ENCODE measurements around the gene MAML2.
A peak's percentile ranks its signal among the peaks of the same experiment; 100 is the strongest.

Gene MAML2

GRCh38 chr11:96070453-96070852 is 272.5 kb downstream of the MAML2 start:
- Mint-ChIP-seq H3K27ac (no peak overlapping the region), H3K9me3 (ENCODE audit: low read depth) (no peaks in the 10 kb centered on the region), H3K4me1 (ENCODE audit: low read depth) (peaks cover 74% of the 10 kb centered on the region), H3K27me3 (no peaks in the 10 kb centered on the region), H3K36me3 (peaks cover 35% of the 10 kb centered on the region), H3K4me3 (no peak overlapping the region)

DNA sequence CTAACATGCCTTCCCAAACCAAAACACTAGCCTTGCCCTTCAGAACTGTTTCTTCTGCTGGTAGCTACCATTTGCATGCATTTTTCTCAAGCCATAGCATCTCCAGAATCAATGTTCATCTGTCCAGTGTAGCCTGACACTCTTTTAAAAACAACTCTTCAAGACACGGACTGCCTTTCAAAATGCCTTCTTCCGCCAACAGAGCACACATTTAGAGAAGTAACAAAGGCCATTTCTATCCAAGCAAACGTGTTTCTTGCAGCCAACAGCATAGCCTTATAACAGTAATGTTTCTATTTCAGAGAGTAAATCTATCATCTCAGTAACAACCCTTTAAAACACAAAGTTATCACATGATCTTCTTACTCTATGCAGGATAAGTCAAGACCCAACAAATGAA is 275.8 kb downstream of the MAML2 start:
- H3K27me3 Mint-ChIP-seq: no peaks in the 10 kb centered on the region
- no peaks in the 10 kb centered on the region for H3K9me3 Mint-ChIP-seq (ENCODE audit: low read depth)
- peak overlapping the region; percentile 8 for H3K4me3 Mint-ChIP-seq
- H3K27ac Mint-ChIP-seq: peak overlapping the region; percentile 71
- H3K4me1 Mint-ChIP-seq (ENCODE audit: low read depth): peaks cover 75% of the 10 kb centered on the region
- H3K36me3 Mint-ChIP-seq: peaks cover 16% of the 10 kb centered on the region

- Mint-ChIP-seq H3K36me3 (peaks cover 9% of the 10 kb centered on the region), H3K4me3 (no peak overlapping the region), H3K4me1 (ENCODE audit: low read depth) (peaks cover 83% of the 10 kb centered on the region), H3K27me3 (no peaks in the 10 kb centered on the region), H3K9me3 (ENCODE audit: low read depth) (no peaks in the 10 kb centered on the region), H3K27ac (peak overlapping the region; percentile 71)
Observed at GRCh38 chr11:96065379-96065778, 277.6 kb downstream of the MAML2 start.

GRCh38 chr11:96063886-96064285 is 279.1 kb downstream of the MAML2 start:
- peaks cover 90% of the 10 kb centered on the region for H3K4me1 Mint-ChIP-seq (ENCODE audit: low read depth)
- no peaks in the 10 kb centered on the region for H3K9me3 Mint-ChIP-seq (ENCODE audit: low read depth)
- peak overlapping the region; percentile 97 for H3K27ac Mint-ChIP-seq
- peaks cover 15% of the 10 kb centered on the region for H3K36me3 Mint-ChIP-seq
- no peaks in the 10 kb centered on the region for H3K27me3 Mint-ChIP-seq
- no peak overlapping the region for H3K4me3 Mint-ChIP-seq

- Mint-ChIP-seq H3K27me3 (no peaks in the 10 kb centered on the region), H3K27ac (peak overlapping the region; percentile 97), H3K4me1 (ENCODE audit: low read depth) (peaks cover 87% of the 10 kb centered on the region), H3K4me3 (peak overlapping the region; percentile 79), H3K36me3 (peaks cover 15% of the 10 kb centered on the region), H3K9me3 (ENCODE audit: low read depth) (no peaks in the 10 kb centered on the region)
Observed at GRCh38 chr11:96063053-96063452, 279.9 kb downstream of the MAML2 start.

DNA sequence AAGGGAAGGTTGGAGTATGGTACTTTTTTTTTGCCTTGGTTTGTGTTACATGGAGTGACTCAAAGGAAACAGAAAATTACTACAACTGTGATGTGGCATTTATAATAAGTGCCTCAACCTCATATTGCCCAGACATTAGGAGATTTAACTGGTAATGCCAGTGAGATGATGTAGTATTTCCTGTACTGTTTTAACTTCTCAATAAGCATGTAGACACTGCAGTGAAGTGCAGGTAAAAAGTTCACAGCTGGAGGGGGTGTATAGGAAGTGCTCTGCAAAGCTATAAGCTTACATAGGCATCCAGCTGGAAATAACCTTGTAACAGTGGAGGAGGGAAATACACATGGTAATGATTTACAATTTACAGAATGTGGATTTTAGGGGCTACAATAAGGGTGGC is 280.9 kb downstream of the MAML2 start:
- Mint-ChIP-seq H3K27me3 (no peaks in the 10 kb centered on the region), H3K36me3 (peaks cover 17% of the 10 kb centered on the region), H3K27ac (peak overlapping the region; percentile 97), H3K9me3 (ENCODE audit: low read depth) (no peaks in the 10 kb centered on the region), H3K4me1 (ENCODE audit: low read depth) (peaks cover 87% of the 10 kb centered on the region), H3K4me3 (peak overlapping the region; percentile 79)

GRCh38 chr11:96061730-96062129 is 281.3 kb downstream of the MAML2 start:
- no peaks in the 10 kb centered on the region for H3K27me3 Mint-ChIP-seq
- no peaks in the 10 kb centered on the region for H3K9me3 Mint-ChIP-seq (ENCODE audit: low read depth)
- H3K36me3 Mint-ChIP-seq: peaks cover 17% of the 10 kb centered on the region
- H3K4me3 Mint-ChIP-seq: peak overlapping the region; percentile 70
- H3K4me1 Mint-ChIP-seq (ENCODE audit: low read depth): peaks cover 87% of the 10 kb centered on the region
- H3K27ac Mint-ChIP-seq: peak overlapping the region; percentile 97

- Mint-ChIP-seq H3K36me3 (peaks cover 17% of the 10 kb centered on the region), H3K27ac (peak overlapping the region; percentile 97), H3K4me3 (peak overlapping the region; percentile 70), H3K27me3 (no peaks in the 10 kb centered on the region), H3K4me1 (ENCODE audit: low read depth) (peaks cover 87% of the 10 kb centered on the region), H3K9me3 (ENCODE audit: low read depth) (no peaks in the 10 kb centered on the region)
Observed at GRCh38 chr11:96061069-96061468, 281.9 kb downstream of the MAML2 start.

DNA sequence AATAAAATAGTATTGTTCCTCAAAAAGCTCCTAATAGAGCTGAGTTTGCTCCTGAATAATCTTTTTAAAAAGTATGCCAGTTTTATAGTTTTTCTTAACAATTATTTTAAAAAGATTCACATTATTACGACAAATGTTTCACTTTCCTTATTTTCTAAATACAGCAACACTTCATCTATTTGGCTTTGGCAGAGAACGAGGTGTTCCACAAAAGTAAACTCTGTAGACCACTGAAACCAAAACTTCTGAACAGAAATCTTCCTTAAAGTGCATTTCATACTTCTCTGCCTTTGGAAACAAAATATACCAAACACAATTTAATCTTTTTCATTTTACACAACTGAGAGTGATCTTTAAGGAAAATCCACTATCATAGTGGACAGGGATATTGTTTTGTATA is 285.5 kb downstream of the MAML2 start:
- H3K4me3 Mint-ChIP-seq: peak overlapping the region; percentile 22
- no peaks in the 10 kb centered on the region for H3K27me3 Mint-ChIP-seq
- H3K4me1 Mint-ChIP-seq (ENCODE audit: low read depth): peaks cover 84% of the 10 kb centered on the region
- H3K36me3 Mint-ChIP-seq: peaks cover 25% of the 10 kb centered on the region
- peak overlapping the region; percentile 59 for H3K27ac Mint-ChIP-seq
- H3K9me3 Mint-ChIP-seq (ENCODE audit: low read depth): no peaks in the 10 kb centered on the region

GRCh38 chr11:96056576-96056975 is 286.4 kb downstream of the MAML2 start:
- peak overlapping the region; percentile 59 for H3K27ac Mint-ChIP-seq
- no peak overlapping the region for H3K4me3 Mint-ChIP-seq

GRCh38 chr11:96055706-96056387 is 287.1 kb downstream of the MAML2 start:
- Mint-ChIP-seq H3K27ac (peak overlapping the region; percentile 59), H3K27me3 (no peaks in the 10 kb centered on the region), H3K4me1 (ENCODE audit: low read depth) (peaks cover 79% of the 10 kb centered on the region), H3K9me3 (ENCODE audit: low read depth) (no peaks in the 10 kb centered on the region), H3K36me3 (peaks cover 32% of the 10 kb centered on the region), H3K4me3 (peak overlapping the region; percentile 30)

More at GRCh38 chr11:96056576-96056975, 286.4 kb downstream of the MAML2 start:
- Mint-ChIP-seq H3K27me3 (no peaks in the 10 kb centered on the region), H3K4me1 (ENCODE audit: low read depth) (peaks cover 84% of the 10 kb centered on the region), H3K36me3 (peaks cover 30% of the 10 kb centered on the region), H3K9me3 (ENCODE audit: low read depth) (no peaks in the 10 kb centered on the region)

GRCh38 chr11:96054870-96055705 is 287.9 kb downstream of the MAML2 start:
- Mint-ChIP-seq H3K36me3 (peaks cover 37% of the 10 kb centered on the region), H3K4me1 (ENCODE audit: low read depth) (peaks cover 79% of the 10 kb centered on the region), H3K27me3 (no peaks in the 10 kb centered on the region), H3K9me3 (ENCODE audit: low read depth) (no peaks in the 10 kb centered on the region), H3K27ac (peak overlapping the region; percentile 59), H3K4me3 (peak overlapping the region; percentile 30)

DNA sequence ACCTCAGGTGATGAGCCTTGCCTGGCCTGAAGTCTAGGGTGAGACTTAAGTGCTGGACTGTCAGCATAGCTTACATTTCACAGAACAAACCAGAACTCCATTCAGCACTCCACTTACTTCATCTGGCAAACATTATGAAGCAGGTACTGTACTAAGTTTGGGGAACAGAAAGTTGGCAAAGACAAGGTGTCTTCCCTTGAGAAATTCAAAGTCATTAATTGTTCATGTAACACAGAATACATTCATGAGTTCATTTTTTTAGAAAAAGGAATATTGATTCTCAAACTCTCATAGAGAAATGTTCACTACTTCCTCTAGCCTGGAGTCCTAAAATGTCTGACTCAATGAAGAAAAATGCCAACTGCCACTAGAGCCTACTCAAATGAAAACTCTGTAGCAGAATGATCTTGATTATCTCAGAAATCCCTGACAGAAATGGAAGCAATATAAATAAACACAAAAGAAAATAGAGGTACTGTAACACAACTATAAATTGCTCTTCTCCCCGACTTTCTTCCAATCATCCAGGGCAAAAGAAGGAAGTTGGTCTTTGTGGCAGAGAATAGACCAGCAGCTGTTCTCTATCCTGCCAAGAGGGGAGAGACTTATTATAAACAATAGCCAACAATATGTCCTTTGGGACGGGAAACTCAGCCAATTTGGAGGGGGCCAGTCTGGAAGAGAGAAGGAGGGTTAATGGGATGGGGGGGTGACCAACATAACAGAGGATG is 289.9 kb downstream of the MAML2 start:
- peak overlapping the region; percentile 73 for H3K27ac Mint-ChIP-seq
- H3K4me3 Mint-ChIP-seq: no peak overlapping the region
- H3K36me3 Mint-ChIP-seq: peaks cover 32% of the 10 kb centered on the region
- H3K4me1 Mint-ChIP-seq (ENCODE audit: low read depth): peaks cover 78% of the 10 kb centered on the region
- no peaks in the 10 kb centered on the region for H3K9me3 Mint-ChIP-seq (ENCODE audit: low read depth)
- H3K27me3 Mint-ChIP-seq: no peaks in the 10 kb centered on the region

DNA sequence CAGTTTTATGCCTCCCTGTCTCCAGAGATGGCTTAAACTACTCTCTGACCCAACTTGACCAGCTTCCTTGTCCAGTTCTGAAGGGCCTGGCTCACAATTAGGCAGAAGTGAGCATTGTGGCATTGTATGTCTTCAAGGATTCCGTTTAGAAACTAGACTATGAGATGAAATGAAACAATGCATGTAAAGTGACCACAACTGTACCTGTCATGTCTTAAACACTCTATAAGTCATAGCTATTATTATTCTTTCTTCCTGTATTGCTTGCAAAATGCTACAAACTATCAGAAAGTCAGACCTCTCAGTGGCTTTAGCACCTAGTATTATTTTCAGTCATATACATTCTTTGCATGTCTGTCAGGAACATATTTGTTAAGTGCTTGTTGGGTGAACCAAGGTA is 291.2 kb downstream of the MAML2 start:
- Mint-ChIP-seq H3K9me3 (ENCODE audit: low read depth) (no peaks in the 10 kb centered on the region), H3K4me1 (ENCODE audit: low read depth) (peaks cover 72% of the 10 kb centered on the region), H3K27me3 (no peaks in the 10 kb centered on the region), H3K4me3 (no peak overlapping the region), H3K36me3 (peaks cover 27% of the 10 kb centered on the region), H3K27ac (peak overlapping the region; percentile 73)

Measured in activated naive CD8-positive, alpha-beta T cell (primary cell).